ENCODE data around the gene DCLRE1A.
"Not testable (repeated sequence)": the region's sequence is repeated elsewhere in the genome, so short reads cannot be mapped to it uniquely, and the experiment has no call there.

The DCLRE1A gene

GRCh38 chr10:113858541-113858940 is 4.7 kb upstream of the DCLRE1A start:
- peak in 1 of 51 donors; percentile 13 for DNase-seq

GRCh38 chr10:113857210-113857609 is 3.3 kb upstream of the DCLRE1A start:
- no peak for DNase-seq

GRCh38 chr10:113856563-113856962 is 2.7 kb upstream of the DCLRE1A start:
- DNase-seq: no peak

DNA sequence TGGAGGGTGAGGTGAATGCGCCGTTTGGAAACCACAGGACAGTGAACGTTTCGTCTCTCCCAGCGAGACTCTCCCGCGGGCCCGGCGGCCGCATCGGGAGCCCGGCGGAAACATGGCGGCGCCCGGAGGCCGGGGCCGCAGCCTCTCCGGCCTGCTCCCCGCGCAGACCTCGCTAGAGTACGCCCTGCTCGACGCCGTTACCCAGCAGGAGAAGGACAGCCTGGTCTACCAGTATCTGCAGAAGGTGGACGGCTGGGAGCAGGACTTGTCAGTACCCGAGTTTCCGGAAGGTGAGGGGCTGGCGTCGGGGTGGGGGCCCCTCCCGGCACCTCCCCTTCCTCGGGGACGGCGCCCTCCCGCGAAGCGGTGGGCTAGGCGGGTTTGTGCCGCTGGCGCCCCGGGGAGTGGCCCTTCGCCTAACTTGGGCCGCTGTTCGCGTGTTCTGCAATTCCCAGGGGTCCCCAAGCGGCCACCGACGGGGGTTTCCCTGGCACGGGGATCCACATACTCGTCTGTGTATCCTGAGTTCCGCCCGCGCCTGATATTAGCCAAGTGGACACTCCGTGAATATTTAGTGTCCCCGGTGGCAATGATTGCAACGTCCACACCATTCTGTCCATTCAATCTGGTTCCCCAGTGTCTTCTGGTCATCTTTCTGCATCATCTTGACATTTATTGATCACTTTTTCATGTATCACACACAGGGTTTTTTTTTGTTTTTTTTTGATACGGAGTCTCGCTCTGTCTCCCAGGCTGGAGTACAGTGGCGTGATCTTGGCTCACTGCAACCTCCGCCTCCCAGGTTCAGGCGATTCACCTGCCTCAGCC is 1.1 kb upstream of the DCLRE1A start:
- peak in 42 of 51 donors; percentile 4 to 85 (median 51) for DNase-seq

DNA sequence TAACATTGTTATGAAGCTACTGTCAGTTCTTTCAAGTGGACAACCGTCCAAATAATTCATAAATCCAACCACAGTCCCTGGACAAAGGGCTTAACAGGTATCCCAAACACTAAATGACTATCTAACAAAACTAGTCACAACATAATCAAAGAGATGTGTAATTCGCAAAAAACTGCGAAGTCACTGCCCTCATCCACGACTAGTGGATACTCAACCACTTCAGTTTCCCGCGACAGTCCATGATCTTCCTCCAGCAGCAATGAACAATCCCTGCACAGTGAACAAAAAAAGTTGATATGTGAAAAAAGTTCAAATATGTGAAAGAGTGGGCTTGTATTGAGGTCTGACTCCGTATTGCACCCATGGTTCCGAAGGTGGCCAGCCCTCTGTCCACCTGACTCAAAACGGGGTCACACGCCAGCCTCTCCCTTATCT is 287 bp downstream of the DCLRE1A start:
- peak in 1 of 51 donors; percentile 24 for DNase-seq

- no peak for DNase-seq
Observed at GRCh38 chr10:113849946-113850345, 3.9 kb downstream of the DCLRE1A start.

DNA sequence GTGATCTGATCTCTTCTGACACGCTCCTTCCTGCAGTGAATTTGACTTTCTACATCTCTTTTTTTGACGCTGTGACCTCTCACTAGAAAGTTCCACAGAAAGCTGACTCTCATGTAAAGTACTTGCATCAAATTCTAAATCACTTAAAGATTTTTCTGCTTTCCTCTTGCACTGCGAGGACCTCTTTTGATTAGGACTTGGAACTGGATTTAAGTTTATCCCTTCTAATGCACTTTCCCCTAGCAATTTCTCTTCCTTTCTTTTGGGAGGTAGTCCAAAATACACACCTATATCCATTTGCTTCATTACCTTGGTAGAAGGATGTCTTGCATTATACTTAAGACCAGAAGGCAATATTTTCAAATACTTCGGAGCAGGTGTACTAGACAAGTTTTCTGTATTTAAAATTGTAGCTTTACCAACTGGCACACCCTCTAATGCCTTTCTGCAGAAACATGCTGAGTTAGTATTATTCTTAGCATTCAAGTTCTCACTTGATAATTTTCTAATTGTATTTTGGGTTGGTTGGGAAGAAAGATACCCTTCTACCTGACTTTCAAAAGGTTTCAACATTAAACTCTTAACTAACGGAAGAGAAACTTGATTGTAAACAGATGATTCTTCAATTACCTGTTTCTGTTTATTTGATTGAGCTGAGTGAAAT is 4.6 kb downstream of the DCLRE1A start:
- DNase-seq: no peak

- DNase-seq: no peak
Observed at GRCh38 chr10:113846036-113846435, 7.8 kb downstream of the DCLRE1A start.

- DNase-seq: no peak
Observed at GRCh38 chr10:113843972-113844485, 9.9 kb downstream of the DCLRE1A start.

- DNase-seq: no peak
Observed at GRCh38 chr10:113842171-113842570, 11.7 kb downstream of the DCLRE1A start.

- not testable (repeated sequence) for DNase-seq
Observed at GRCh38 chr10:113828567-113828966, 25.3 kb downstream of the DCLRE1A start.

- DNase-seq: no peak
Observed at GRCh38 chr10:113825791-113826190, 28.1 kb downstream of the DCLRE1A start.

DNA sequence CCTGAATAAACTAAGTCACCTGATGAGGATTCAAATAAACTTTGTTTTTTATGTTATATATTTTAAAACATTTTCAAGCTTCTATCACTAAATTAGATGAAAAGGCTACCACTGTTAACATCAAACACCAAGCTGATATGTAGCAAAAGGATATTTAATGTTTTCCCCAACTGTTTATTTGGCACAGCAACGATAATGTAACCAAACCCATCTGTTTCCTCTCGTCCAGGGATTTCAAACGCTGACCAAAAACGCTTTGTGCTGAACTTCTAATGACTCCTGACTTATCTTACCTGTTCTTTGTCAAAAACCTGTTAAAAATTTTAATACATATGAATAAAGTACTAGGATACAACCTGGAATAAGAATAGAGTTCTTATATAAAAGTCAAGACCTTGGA is 30.5 kb downstream of the DCLRE1A start:
- no peak for DNase-seq

DNA sequence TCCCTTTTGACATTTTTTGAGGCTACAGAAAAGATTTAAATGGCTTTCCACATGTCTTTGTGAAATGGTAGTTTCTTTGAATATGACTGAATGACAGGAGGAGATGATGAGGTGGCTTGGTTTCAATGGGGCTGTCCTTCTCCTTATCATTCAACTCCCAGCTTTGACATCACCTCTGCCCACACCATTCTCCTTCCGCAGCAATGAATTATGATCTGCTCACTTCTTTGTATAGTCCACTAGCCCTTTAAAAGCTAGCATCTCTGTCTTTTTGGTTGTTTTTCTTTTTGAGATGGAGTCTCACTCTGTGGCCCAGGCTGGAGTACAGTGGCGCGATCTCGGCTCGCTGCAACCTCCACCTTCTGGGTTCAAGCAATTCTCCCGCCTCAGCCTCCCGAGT is 31.7 kb downstream of the DCLRE1A start:
- no peak for DNase-seq

DNA sequence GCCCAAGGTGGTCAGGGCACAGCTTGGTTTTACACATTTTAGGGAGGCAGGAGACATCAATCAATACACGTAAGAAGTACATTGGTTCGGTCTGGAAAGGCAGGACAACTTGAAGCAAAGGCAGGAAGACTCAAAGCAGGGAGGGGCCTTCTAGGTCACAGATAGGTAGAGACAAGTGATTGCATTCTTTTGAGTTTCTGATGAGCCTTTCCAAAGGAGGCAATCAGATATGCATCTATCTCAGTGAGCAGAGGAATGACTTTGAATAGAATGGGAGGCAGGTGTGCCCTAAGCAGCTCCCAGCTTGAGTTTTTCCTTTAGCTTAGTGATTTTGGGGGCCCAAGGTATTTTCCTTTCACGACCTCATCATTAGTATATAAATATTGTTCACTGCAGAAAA is 32.6 kb downstream of the DCLRE1A start:
- not testable (repeated sequence) for DNase-seq

DNA sequence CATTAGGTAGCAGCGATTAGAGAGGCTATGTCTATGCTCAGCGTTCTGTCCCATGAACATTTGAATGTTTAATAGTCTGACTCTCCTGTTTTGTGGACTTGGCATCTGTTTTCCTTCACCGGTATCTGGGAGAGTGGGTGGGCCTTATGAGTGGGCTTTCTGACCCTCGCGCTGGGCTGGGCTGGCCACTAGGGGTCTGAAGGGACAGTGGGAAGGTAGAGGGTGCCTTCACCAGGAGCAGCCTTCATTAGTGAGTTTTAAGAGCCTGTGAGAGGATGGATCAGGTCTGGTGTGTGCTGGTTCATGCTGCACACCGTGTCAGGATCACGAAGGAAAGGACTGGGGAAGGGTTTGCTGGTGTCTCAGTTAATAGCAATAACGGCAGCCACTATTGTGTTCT is 33.4 kb downstream of the DCLRE1A start:
- no peak for DNase-seq

- DNase-seq: no peak
Observed at GRCh38 chr10:113819989-113820388, 33.9 kb downstream of the DCLRE1A start.

GRCh38 chr10:113814700-113815099 is 39.2 kb downstream of the DCLRE1A start:
- DNase-seq: not testable (repeated sequence)

GRCh38 chr10:113808168-113808567 is 45.7 kb downstream of the DCLRE1A start:
- no peak for DNase-seq

GRCh38 chr10:113806503-113806902 is 47.4 kb downstream of the DCLRE1A start:
- DNase-seq: no peak

DNA sequence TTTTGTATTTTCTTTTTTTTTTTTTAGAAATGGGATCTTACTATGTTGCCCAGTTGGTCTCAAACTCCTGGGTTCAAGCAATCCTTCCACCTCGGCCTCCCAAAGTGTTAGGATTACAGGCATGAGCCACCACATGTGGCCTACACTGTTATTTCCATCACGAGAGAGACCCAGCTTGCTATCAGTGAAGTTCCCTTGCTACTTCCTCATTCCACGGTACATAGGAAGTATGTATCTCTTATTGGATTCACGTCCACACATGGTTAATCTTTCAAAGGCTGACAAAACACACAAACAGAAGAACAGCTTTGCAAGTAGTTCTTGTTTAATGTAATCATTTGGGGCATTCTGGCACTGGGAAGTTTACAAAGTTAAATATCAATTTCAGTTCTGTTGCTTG is 50.9 kb downstream of the DCLRE1A start:
- DNase-seq: no peak

- no peak for DNase-seq
Observed at GRCh38 chr10:113801569-113801968, 52.3 kb downstream of the DCLRE1A start.

GRCh38 chr10:113791691-113792090 is 62.2 kb downstream of the DCLRE1A start:
- DNase-seq: no peak

Data from hypothalamus (tissue), 51 donors.